Raji (cell line): ENCODE measurements around the gene GPLD1.

Experiments used
- POLR2A ChIP-seq: IDR thresholded peaks from 2 replicates; pipeline ENCODE4 v1.6.1; 2011; ENCODE audit warnings: low read depth, low read length, control low read depth; ENCODE audit not compliant: insufficient read depth

Gene GPLD1

DNA sequence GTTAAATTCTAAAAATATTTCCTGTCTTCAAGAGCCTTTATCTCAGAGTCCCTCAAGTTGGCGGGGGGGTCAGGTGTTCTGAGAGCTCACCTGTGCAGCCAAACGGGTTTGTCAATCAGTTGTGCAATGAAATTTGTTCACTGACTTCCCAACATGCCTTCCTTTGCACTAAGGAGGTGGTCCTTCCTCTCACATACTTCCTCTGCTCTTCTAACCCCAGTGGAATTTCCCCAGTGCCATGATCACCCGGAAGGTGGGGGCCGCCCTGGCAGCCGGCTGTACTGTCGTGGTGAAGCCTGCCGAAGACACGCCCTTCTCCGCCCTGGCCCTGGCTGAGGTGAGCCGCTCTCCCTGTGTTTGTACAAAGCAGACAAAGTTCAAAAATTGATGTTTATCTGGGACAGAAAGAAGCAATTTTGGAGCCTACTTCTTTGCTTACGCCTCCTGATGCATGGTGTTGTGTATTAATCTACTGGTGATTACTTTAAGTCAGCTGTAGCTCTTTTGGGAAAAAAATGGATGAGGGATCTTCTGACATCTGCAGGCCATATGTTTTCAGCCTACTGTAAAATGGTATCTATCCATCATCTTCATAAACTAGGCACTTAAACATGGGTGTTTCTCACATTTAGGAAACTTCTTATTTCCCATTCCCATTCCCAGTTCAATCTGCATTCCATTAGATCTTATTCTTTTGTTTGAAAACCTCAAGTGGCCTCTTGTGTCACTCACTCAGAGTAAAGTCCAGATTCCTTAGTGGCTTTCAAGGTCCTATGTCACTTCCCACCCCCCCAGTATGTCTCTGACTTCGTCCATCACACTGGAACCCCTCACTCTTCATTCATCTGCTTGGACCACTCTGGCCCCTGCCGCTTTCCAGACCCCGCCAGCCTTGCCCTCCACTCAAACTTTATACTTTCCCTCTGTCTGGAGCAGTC is 15.5 kb upstream of the GPLD1 start:
- TF ChIP-seq POLR2A = no peak

DNA sequence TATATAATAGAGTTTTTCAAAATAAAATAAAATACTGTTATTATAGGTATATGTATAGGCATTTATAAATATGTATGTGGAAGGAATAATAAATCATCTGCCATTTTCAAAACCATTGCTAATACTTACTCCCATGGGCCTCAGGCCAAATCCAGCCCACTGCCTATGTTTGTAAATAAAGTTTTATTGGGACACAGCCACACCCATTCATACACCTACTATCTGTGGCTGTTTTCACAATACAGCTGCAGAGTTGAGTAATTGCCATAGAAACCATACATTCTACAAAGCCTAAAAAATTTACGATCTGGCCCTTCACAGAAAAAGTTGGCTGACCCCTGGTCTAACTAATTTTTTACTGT is 14.9 kb upstream of the GPLD1 start:
- TF ChIP-seq POLR2A = no peak

DNA sequence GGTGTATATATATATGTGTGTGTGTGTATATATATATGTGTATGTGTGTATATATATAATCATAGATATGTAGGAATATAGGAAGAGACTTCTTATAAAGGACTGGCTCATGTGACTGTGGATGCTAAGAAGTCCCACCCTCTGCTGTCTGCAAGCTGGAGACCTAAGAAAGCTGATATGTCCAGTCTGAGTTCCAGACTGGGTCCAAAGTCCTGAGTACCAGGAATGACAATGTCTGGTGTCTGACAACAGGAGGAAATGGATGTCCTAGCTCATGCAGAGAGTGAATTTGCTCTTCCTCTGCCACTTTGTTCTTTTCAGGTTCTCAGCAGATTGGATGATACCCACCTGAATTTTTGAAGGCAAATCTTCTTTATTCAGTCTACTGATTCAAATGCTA is 12.5 kb upstream of the GPLD1 start:
- no peak for TF ChIP-seq POLR2A

DNA sequence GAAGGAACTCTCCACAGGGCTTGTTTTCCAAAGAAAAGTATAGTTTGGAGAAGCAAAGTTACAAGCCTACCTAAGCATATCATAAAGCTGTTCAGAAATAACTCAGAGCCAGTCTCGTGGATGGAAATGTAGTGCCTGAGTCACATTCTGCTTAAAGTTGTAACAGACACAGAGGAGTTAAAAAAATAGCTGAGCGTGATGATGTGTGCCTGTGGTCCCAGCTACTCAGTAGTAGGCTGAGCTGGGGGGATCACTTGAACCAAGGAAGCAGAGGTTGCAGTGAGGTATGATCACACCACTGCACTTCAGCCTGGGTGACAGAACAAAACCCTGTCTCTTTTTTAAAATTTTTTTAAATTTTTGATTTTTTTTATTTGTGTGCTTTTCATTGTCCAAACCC is 12.0 kb upstream of the GPLD1 start:
- TF ChIP-seq POLR2A = no peak

DNA sequence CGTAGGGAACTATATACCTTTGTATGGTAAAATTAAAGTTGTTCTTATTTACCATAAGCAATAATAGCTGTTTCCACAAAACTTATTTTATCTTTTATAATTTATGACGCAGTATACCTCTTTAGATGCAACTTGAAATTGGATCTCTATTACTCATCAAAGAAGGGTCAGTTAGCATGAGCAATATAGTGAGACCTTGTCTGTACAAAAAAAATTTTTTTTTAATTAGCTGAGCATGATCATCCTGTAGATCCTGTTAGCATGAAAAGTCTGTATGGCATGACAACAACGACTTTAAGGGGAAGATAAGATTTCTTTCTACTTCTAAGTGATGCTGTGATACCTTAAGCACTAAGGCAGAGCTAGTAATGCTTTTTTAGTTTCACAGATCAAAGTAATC is 11.3 kb upstream of the GPLD1 start:
- TF ChIP-seq POLR2A = no peak

DNA sequence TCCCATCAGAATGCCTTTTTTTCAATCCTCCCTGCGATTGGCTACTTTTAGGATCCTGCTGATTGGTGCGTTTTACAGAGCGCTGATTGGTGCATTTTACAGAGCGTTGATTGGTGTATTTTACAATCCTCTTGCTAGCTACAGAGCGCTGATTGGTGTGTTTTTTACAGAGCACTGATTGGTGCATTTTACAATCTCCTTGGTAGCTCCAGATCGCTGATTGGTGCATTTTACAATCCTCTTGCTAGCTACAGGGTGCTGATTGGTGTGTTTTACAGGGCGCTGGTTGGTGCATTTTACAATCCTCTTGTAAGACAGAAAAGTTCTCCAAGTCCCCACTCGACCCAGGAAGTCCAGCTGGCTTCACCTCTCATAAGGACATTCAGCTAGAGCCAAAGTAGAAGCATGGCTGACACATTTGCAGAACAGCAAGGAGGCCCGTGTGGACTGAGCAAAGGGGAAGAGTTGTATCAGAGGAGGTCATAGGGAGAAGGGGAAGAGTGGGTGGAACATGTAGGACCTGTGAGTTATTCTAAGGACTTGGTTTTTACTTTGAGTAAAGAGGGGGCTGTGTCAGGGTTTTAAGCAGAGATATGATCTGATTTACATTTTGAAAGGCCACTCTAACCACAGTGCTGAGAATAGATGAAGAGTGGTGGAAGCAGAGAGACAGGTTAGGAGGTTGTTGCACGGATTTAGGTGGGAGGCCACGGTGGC is 8.0 kb upstream of the GPLD1 start:
- TF ChIP-seq POLR2A = no peak

DNA sequence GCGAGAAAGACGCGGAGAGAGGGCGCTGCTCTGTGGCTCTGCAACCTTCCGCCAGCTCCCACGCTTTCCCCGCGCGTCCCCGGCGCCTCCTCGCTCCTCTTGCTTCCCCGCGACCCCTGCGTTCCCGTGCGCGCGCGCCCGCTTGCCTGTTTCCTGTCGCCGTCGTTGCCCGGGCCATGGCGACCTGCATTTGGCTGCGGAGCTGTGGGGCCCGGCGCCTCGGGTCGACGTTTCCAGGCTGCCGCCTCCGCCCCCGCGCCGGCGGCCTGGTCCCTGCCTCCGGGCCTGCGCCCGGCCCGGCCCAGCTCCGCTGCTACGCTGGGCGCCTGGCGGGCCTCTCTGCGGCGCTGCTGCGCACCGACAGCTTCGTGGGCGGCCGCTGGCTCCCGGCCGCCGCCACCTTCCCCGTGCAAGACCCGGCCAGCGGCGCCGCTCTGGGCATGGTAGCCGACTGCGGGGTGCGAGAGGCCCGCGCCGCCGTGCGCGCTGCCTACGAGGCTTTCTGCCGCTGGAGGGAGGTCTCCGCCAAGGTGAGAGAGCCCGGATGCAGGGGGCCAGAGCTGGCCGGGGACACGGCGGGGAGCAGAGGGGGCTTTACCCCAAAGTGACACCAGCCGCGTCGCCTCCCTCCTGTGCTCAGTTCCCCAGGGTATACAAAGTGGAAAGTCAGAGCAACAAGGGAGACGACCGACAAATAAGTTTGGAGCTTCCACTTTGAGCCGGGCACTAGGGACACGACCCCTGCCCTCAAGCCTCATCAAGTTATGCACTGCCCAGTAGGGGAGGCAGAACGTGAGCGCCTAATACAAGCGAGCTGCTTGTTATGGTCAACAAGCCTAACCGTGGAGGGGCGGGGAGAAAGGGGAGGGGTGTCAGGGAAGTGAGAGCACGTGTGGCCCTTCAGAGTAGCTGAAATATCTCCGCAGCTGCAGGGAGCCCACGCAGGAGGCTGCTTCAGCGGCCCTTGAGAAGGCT is 5.7 kb upstream of the GPLD1 start, which contains the start of gene ALDH5A1:
Gene ALDH5A1 (plus strand): TSS at position 149 of the 975 bp plus-strand sequence. CDS start 28 bp downstream, at position 177.
- peak; percentile 67 for TF ChIP-seq POLR2A

DNA sequence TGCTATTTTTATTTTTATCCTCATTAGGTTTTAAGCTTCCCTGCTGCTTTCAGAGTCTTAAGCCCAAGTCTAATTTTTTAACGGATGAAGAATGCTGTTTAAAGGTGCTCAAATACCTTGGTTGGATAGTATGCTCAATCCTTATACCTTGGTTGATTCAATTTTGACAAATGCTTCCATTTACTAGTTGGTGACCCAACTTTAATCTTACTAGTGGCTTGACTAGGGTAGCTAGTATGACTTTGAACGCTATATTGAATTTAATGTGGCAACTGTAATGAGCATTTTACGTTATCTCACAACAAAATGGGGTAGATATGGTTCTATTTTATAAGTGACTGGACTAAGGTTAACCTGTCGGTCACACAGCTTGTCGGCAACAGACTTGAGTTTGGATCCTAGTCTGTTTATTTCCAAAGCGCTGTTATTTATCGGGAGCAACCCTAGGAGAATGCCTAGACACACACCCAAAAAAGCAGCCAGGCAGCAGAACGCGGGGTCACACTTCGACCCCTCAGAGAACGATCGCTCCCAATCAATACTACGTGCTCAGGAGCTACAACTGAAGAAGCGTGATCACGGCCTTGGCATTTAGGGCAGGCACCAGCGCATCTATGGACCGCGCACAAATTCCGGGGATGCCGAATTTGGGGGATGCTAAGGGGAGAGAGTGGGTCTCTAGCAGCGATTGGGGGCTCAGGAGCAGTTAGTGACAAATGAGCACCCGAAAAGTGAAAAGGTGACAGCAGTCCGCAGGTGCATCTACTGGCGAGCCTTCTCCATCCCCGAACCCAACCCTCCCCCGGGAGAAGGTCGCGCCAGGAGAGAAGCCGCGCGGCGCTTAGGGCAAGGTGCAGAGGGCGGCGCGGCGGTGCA is 4.8 kb upstream of the GPLD1 start:
- no peak for TF ChIP-seq POLR2A

DNA sequence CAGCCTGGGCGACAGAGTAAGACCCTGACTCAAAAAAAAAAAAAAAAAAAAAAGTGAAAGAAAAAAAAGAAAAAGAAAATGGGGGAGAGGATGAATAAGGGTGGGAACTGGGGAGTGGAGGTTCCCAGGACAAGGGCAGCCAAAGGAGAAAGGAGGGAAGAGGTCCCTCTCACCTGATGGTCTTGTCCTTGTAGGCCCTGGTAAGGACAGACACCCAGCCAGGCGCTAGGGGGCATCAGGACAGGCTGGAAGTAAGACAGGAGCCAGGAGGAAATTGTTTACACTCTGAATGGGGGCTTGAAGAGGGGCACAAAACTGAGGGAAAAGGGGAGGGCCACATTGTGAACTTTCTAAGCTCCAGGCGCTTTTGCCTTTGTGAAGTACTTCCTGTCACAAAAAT is 3.1 kb upstream of the GPLD1 start:
- TF ChIP-seq POLR2A = no peak

DNA sequence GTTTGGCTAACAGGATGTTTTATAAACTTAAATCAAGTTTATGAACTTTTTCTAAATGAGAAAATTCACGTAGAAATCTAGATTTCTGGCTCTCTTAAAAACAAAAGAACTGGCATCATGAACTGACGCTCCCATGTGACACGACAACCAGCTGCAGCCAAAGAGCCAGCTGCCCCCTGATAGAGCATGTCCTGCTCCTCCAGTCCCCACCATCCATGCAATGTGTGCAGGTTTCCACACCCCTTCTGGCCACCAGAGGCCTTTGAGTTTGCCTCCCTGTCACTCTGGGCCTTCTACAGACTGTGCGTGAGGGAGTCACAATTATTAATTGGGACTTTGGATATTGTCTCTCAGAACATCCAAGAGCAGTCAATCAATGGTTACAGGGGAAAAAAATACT is 1.6 kb upstream of the GPLD1 start:
- TF ChIP-seq POLR2A = no peak

DNA sequence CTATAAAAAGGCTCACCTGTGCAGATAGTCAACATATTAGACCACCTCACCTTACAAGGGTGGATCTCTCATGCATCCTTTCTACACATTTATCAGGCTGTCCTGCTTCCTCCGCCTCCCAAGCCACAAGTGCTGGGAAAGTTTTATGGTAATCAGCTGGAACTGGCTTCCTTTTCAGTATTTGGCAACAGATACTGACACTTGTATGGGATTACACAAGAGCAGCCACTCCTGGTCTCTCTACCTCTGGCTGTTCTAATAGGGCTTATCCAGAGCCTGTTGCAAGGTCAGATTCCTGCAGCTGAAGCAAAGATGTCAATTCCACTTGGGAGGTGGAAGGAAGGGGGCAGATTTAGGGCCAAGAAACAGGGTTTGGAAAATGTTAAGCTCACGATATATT is 503 bp upstream of the GPLD1 start:
- no peak for TF ChIP-seq POLR2A

DNA sequence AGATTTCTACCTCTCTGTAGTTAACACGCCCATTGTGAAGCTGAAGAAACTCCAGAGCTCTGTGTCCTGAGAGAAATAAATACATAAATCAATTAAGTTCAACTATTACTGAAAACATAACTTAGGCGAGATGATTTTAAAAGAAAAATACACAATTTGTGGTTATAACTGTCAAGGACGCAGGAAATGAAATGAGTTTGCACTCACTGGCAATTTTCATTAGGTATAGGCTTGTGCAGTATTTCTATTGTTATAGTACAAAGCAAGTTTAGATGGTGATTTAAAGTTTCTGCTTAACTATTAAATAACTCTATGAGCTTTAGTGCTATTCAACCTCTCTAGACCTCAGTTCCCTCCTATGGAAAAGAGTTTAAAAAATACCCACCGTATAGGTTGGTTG is 3.3 kb downstream of the GPLD1 start:
- no peak for TF ChIP-seq POLR2A

DNA sequence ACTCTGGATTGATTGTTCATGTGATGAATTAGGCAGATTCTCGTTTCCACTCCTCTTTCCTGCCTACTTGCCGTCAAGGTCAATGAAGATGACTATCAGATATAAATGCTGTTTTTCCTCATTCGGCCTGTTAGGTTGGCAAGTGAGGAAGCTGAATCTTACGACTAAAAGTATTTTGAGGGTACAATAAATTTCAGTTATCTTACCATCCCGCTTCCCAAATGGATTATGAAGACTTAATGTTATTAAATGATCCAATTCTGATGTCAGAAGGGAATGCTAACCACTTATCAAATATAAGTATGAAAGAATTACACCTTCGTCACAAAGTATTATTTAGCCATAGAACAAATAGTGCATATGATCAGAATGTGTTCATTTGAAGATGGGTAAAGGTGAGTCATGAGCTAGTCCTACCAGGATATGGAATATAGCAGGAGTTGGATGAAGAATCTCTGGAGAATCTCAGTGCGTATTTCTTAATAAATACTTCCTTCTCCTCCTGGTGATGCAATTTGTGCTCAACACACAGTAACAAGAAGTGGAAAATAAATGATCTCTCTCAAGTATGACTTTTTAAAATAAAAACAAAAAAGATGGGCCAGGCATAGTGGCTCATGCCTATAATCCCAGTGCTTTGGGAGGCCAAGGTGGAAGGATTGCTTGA is 4.6 kb downstream of the GPLD1 start:
- TF ChIP-seq POLR2A = no peak

DNA sequence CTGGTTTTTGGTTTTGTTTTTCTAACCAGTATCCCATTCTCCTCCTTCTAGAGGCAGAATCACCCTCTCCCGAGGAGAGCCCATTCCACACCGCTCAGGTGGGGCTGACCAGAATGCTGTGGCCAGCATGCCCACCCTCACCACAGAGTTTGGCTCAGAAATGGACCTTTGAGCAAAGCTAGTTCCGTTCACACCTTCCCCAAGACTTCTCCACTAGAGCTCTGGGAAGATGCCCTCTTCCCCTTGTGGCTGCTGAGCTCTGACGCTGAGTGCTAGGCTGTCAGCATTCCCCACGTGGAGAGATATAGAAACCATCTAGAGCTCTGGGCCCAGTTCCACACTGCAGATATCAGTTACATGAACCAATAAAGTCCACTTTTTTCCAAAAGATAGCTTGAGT is 7.9 kb downstream of the GPLD1 start:
- TF ChIP-seq POLR2A = no peak
